COLO668 (cell line): ENCODE measurements around the gene ARSD.

Experiments used
- DNase-seq: peaks from one replicate; lab custom pipeline; 2025; ENCODE audit not compliant: unreplicated experiment; lab: John Stamatoyannopoulos, UW

ARSD gene

GRCh38 chrX:2855761-2856160, 73.4 kb downstream of the ARSD start:
- no peak for DNase-seq

GRCh38 chrX:2854918-2855317, 74.2 kb downstream of the ARSD start:
- DNase-seq = no peak
